IMR-90 (cell line): ENCODE measurements around the gene PTGR2.

Experiments
- FOS ChIP-seq: fragments of 150-350 bp; IDR thresholded peaks from 2 replicates; pipeline ENCODE4 v1.6.1; 2016; ENCODE audit warnings: low read depth, low read length
- MAZ ChIP-seq: IDR thresholded peaks from 2 replicates; pipeline ENCODE4 v1.6.1; 2012; ENCODE audit warnings: low read depth, mild to moderate bottlenecking, low read length, improper control_type of control experiment, moderate library complexity, borderline replicate concordance
- NFE2L2 ChIP-seq: fragments of 150-350 bp; IDR thresholded peaks from 2 replicates; pipeline ENCODE4 v1.6.1; 2016; ENCODE audit warnings: low read depth, mild to moderate bottlenecking, low read length
- POLR2A ChIP-seq: IDR thresholded peaks from 2 replicates; pipeline ENCODE4 v1.6.1; 2012; ENCODE audit warnings: mild to moderate bottlenecking, low read depth, low read length
- RAD21 ChIP-seq: IDR thresholded peaks from 2 replicates; pipeline ENCODE4 v1.6.1; 2012; ENCODE audit warnings: low read length, improper control_type of control experiment
- RCOR1 ChIP-seq: IDR thresholded peaks from 2 replicates; pipeline ENCODE4 v1.6.1; 2012; ENCODE audit warnings: mild to moderate bottlenecking, low read length, improper control_type of control experiment; ENCODE audit not compliant: insufficient replicate concordance
- RFX5 ChIP-seq: IDR thresholded peaks from 2 replicates; pipeline ENCODE4 v1.8.0; 2012; ENCODE audit warnings: low read depth, mild to moderate bottlenecking, low read length, moderate library complexity
- TF ChIP-seq, protein P1 (sequence below): conservative IDR thresholded peaks from 2 replicates; pipeline ENCODE4 v1.5.1; 2012; ENCODE audit warnings: mild to moderate bottlenecking, low read depth, low read length, improper control_type of control experiment
- TF ChIP-seq, protein P2 (sequence below): fragments of 150-350 bp; IDR thresholded peaks from 2 replicates; pipeline ENCODE4 v1.6.1; 2017; ENCODE audit warnings: mild to moderate bottlenecking, antibody characterized with exemption, low read length, low read depth

- TF ChIP-seq, protein P1, sequence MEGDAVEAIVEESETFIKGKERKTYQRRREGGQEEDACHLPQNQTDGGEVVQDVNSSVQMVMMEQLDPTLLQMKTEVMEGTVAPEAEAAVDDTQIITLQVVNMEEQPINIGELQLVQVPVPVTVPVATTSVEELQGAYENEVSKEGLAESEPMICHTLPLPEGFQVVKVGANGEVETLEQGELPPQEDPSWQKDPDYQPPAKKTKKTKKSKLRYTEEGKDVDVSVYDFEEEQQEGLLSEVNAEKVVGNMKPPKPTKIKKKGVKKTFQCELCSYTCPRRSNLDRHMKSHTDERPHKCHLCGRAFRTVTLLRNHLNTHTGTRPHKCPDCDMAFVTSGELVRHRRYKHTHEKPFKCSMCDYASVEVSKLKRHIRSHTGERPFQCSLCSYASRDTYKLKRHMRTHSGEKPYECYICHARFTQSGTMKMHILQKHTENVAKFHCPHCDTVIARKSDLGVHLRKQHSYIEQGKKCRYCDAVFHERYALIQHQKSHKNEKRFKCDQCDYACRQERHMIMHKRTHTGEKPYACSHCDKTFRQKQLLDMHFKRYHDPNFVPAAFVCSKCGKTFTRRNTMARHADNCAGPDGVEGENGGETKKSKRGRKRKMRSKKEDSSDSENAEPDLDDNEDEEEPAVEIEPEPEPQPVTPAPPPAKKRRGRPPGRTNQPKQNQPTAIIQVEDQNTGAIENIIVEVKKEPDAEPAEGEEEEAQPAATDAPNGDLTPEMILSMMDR: no peak
- TF ChIP-seq POLR2A (no peak), NFE2L2 (no peak), MAZ (no peak), RFX5 (no peak), RCOR1 (no peak), RAD21 (no peak), FOS (no peak)
- TF ChIP-seq, protein P2, sequence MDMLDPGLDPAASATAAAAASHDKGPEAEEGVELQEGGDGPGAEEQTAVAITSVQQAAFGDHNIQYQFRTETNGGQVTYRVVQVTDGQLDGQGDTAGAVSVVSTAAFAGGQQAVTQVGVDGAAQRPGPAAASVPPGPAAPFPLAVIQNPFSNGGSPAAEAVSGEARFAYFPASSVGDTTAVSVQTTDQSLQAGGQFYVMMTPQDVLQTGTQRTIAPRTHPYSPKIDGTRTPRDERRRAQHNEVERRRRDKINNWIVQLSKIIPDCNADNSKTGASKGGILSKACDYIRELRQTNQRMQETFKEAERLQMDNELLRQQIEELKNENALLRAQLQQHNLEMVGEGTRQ: no peak
Measured at GRCh38 chr14:73810478-73811163, 41.0 kb upstream of the PTGR2 start.
